GM18507 (cell line): ENCODE data around the gene SUMO3.

Source experiments
- DNase-seq: peaks from one replicate; pipeline ENCODE4 v3.0.0; 2011; ENCODE audit warnings: low read depth; ENCODE audit not compliant: insufficient read length; ENCODE audit errors: extremely low spot score
- FAIRE-seq: peaks from 2 replicates; lab custom pipeline; 2011; peaks lifted over from hg19 to GRCh38; lab: Jason Lieb, UNC

SUMO3 gene

GRCh38 chr21:44813149-44813548 lies 4.7 kb downstream of the SUMO3 start:
- FAIRE-seq (no peak), DNase-seq (no peak)

- no peak for FAIRE-seq
Measured at GRCh38 chr21:44812640-44813039, 5.2 kb downstream of the SUMO3 start.

GRCh38 chr21:44810779-44811178 lies 7.1 kb downstream of the SUMO3 start:
- no peak for FAIRE-seq
- DNase-seq, result no peak

More at GRCh38 chr21:44812640-44813039, 5.2 kb downstream of the SUMO3 start:
- DNase-seq, result no peak

GRCh38 chr21:44805859-44806258 lies 12.0 kb downstream of the SUMO3 start:
- DNase-seq (no peak), FAIRE-seq (no peak)

GRCh38 chr21:44805226-44805625 lies 12.6 kb downstream of the SUMO3 start:
- FAIRE-seq (no peak), DNase-seq (no peak)

GRCh38 chr21:44804762-44805161 lies 13.1 kb downstream of the SUMO3 start:
- no peak for DNase-seq
- no peak for FAIRE-seq

DNA sequence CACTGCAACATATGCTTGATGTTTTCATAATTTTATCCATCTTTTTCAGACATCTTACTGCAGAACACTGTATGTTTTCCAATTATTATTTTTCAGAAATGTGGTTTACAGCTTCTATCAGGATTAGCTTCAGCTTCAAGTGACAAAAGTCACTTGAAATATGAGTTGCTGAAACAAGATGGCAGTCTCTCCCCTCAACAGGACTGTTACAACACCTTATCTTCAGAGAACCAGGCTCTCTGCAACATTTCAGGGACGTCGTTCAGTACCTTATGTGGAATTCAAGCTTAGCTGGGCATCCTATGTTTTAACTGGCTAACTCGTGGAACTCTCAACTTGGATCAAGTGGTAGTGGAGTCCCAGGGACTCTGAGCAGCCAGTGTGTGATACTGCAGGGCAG lies 14.2 kb downstream of the SUMO3 start:
- FAIRE-seq, result no peak
- DNase-seq, result no peak

GRCh38 chr21:44802396-44803153 lies 15.3 kb downstream of the SUMO3 start:
- no peak for DNase-seq
- FAIRE-seq, result no peak

DNA sequence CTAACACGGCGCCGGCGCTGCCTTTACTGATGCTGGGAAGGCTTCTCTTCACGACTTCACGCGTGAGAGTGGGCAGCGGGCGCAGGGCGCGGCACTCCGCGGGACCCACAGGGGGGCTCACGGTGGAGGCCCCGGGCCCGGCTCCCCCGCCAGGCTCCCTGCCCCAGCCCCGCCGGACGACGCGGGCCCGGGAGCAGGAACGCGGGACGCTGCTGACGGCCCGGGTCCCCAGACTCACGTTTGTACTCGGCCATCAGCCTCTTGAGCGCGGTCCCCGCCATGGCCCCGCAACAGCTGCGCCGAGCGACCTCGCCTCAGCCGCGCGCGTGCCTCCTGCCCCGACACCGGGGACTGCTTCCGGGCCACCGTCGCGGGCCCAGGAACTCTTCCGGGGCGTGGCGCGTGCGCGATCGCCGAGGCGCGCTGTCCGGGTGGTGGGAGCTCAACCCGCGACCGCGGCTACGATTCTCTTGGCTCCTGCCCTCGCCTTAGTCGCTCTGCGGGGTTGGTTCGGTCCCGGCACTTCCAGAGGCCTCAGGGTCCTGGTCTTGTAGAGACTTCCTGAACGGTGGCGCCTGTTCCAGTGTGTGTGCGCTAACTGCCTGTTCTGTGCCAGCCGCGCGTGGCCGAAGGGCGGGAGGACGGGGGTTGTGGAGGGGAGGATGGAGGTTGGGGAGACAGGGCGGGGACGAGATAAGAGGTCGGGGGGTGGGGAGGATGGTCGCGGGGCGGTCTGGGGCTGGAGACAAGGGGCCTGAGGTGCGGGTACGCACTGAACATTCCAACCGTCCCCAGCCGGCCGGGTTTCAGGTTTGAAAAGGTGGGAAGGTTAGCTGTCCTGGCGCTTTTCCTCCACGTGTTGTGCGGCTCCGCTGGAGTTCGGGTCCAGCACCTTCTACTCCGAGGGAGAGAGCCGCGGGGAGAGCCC lies 16.1 kb downstream of the SUMO3 start, which contains the start of gene UBE2G2:
UBE2G2 (minus strand) TSS at position 353 of the 928 bp plus-strand sequence; CDS start at position 281, 72 bp downstream.
- DNase-seq (peak; percentile 91), FAIRE-seq (no peak)

DNA sequence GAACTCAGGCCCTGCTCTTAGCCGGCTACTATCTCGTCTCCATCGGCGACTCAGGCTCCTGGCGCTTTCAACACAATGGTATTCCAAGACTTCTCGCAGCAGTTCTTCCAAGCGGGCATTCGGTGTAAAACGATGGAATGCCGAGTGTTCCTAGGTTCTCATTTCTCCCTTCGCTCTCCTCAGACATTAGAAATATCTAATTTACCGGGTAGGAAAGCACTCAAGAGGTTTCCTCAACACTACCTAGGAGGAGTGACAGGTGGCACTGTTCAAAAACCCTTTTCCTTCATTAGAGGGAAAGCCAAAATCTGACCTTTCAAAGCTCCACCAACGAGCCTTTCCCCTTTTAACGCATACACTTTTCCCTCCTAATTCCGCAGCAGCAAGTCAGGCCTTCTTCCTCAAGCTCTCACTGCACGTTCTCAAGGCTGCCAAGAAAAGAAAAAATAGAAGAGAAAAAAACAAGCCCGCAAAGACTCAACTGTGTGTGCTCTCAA lies 16.8 kb downstream of the SUMO3 start:
- FAIRE-seq, result peak; percentile 61
- peak; percentile 49 for DNase-seq

DNA sequence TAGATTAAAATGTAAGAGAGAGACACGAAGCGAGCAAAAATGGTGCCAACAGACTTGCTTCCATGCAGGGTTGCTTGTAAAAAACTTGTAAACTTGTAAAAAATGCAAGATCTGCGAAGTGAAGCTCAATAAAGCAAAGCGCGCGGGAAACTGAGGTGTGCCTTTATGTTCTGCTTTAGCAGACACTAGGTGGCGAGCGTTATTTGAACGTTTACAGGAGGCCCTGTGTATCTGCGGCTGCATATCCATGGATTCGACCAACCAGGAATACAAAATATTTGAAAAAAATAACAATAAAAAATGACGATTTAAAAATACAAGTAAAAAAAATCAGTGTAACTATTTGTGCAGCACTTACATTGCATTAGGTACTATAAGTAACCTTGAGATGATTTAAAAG lies 17.8 kb downstream of the SUMO3 start:
- DNase-seq, result no peak
- FAIRE-seq, result no peak

DNA sequence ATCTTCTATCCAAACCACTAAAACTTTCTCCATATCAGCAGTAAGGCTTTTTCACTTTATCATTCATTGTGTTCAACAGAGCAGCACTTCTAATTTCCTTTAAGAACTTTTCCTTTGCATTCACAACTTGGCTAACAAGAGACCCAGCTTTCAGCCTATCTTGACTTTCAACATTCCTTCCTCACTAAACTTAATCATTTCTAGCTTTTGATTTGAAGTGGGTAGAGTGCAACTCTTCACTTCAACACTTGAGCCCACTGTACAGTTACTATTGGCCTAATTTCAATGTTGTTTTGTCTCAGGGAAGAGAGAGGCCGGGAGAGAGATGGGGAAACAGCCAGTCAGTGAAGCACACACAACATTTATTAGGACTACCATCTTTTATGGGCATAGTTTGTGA lies 18.2 kb downstream of the SUMO3 start:
- DNase-seq (no peak), FAIRE-seq (no peak)

DNA sequence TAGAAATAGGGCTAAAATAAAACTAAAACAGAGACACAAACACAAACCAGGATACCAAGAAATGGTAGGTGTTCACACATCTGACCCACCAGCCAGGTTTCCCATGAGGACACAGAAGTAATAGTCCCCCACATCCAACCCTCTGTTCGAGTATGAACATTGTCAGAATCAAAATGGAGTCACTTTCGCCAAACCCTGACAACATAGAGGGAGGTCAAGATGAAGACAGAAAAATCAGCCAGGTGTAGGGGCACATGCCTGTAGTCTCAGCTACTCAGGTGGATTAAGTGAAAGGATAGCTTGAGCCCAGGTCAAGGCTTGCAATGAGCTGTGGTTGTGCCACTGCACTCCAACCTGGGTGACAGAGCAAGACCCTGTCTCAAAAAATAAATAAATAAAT lies 20.1 kb downstream of the SUMO3 start:
- FAIRE-seq, result no peak

DNA sequence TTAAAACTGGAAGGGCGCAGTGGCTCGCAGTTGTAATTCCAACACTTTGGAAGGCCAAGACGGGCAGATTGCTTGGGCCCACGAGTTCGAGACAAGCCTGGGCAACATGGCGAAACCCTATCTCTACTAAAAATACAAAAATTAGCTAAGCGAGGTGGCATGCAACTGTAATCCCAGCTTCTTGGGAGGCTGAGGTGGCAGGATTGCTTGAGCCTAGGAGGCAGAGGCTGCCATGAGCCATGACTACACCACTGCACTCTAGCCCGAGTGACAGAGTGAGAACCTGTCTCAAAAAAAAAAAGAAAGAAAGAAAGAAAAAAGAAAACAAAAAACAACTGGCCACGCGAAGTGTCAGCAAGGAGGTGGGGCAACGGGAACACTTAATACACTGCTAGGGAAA lies 22.5 kb downstream of the SUMO3 start:
- FAIRE-seq (no peak), DNase-seq (no peak)

More for the DNA sequence above, 20.1 kb downstream of the SUMO3 start:
- DNase-seq, result no peak

GRCh38 chr21:44793592-44794374 lies 24.1 kb downstream of the SUMO3 start:
- DNase-seq, result no peak
- no peak for FAIRE-seq

GRCh38 chr21:44792702-44793591 lies 24.9 kb downstream of the SUMO3 start:
- DNase-seq (peak; percentile 67), FAIRE-seq (peak; percentile 75)

GRCh38 chr21:44791993-44792392 lies 25.9 kb downstream of the SUMO3 start:
- FAIRE-seq (no peak), DNase-seq (no peak)

DNA sequence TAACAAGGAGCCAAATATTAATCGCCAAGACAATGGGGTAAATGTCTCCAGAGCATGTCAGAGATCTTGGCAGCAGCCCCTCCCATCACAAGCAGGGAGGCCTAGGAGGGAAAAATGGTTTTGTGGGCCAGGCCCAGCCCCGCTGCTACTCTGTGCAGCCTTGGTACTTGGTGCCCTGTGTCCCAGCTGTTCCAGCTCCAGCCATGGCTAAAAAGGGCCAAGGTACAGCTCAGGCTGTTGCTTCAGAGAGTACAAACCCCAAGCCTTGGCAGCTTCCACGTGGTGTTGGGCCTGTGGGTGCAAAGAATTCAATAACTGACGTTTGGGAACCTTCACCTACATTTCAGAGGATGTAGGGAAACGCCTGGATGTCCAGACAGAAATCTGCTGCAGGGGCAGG lies 26.6 kb downstream of the SUMO3 start:
- no peak for FAIRE-seq
- DNase-seq, result no peak

DNA sequence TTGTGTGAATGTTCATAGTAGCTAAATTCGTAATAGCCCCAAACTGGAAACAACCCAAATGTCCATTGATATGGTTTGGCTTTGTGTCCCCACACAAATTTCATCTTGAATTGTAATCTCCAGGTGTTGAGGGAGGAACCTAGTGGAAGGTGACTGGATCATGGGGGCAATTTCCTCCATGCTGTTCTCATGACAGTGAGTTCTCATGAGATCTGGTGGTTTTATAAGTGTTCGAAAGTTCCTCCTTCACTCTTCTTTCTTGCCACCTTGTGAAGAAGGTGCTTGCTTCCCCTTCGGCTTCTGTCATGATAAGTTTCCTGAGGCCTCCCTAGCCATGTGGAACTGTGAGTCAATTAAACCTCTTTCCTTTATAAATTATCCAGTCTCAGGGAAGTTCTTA lies 27.5 kb downstream of the SUMO3 start:
- no peak for FAIRE-seq
- no peak for DNase-seq
